ENCODE measurements around the gene KRTAP10-5.
"Not testable (repeated sequence)": the region's sequence is repeated elsewhere in the genome, so short reads cannot be mapped to it uniquely, and the experiment has no call there.

KRTAP10-5 gene

DNA sequence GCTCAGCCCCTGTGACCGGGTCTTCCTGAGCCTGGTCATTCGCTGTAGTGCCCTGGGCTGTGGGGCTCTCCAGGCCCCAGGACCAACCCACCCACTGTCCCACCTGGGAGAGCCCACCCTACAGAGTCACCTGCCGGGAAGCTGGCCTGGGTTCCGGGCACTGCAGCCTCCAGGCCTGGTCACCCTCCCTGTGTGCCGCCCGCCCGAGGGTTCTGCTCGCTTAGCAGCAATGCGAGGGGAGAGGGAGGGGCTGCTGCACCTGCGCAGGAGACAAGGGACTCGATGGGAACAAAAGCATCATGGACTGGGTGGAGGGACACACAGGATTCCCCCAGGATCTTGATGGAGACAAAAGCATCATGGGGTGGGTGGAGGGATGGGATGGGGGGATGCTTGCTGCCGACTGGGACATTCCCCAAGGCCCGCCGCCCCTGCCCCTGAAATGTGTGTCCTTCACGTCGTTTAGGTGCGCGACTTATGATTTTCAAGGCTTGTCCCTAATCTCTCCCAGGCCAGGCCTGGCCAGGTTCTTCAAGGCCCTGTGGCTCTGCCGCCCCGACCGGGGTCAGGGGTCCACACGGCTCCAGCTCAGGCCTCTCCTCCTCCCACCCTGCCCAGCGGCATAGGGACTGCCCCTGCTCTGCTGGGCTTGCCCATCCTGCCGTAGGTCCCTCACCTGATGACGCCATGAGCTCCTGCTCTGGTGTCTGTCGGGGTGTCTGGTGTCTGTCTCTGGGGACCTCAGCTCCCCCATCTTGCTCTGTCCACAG lies 33.2 kb upstream of the KRTAP10-5 start:
- DNase-seq (ENCODE audit: extremely low read depth, insufficient read length) = no peak
- no peak overlapping the region for H3K4me3 ChIP-seq (replicated peaks; ENCODE audit: low read depth, low read length)
- H3K27me3 ChIP-seq (replicated peaks; ENCODE audit: control insufficient read depth, insufficient read depth, low read length) = no peaks in the 10 kb centered on the region
- TF ChIP-seq, protein P1, sequence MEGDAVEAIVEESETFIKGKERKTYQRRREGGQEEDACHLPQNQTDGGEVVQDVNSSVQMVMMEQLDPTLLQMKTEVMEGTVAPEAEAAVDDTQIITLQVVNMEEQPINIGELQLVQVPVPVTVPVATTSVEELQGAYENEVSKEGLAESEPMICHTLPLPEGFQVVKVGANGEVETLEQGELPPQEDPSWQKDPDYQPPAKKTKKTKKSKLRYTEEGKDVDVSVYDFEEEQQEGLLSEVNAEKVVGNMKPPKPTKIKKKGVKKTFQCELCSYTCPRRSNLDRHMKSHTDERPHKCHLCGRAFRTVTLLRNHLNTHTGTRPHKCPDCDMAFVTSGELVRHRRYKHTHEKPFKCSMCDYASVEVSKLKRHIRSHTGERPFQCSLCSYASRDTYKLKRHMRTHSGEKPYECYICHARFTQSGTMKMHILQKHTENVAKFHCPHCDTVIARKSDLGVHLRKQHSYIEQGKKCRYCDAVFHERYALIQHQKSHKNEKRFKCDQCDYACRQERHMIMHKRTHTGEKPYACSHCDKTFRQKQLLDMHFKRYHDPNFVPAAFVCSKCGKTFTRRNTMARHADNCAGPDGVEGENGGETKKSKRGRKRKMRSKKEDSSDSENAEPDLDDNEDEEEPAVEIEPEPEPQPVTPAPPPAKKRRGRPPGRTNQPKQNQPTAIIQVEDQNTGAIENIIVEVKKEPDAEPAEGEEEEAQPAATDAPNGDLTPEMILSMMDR (IDR thresholded peaks at IDR 0.05; ENCODE audit: insufficient read depth, low read length, poor library complexity, severe bottlenecking) = no peak
- H3K36me3 ChIP-seq (ENCODE audit: control insufficient read depth, insufficient read depth, low read length) = no peaks in the 10 kb centered on the region

DNA sequence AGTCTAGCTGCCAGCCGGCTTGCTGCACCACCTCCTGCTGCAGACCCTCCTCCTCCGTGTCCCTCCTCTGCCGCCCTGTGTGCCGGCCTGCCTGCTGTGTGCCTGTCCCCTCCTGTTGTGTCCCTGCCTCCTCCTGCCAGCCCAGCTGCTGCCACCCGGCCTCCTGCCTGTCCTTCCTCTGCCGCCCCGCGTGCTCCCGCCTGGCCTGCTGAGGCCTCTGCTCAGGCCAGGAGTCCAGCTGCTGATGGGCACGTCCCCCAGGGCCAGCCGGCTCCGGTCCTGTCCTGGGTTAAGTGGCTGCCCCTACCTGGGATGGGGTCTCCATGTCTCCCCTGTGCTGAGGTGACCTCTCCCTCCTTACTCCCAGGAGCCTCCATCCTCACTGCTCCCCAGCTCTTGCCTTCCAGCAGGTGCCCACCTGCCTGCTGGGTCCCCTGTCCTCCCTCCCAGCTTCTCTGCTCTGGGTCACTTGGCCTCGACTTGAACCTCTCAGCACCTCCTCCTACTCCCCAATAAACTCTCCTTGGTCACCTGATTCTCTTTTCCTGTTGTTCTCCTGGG lies 32.3 kb upstream of the KRTAP10-5 start:
- no peak for DNase-seq (ENCODE audit: extremely low read depth, insufficient read length)
- TF ChIP-seq, protein P1 (IDR thresholded peaks at IDR 0.05; ENCODE audit: insufficient read depth, low read length, poor library complexity, severe bottlenecking) = no peak
- Histone ChIP-seq H3K27me3 (replicated peaks; ENCODE audit: control insufficient read depth, insufficient read depth, low read length) (no peaks in the 10 kb centered on the region), H3K36me3 (ENCODE audit: control insufficient read depth, insufficient read depth, low read length) (no peaks in the 10 kb centered on the region), H3K4me3 (replicated peaks; ENCODE audit: low read depth, low read length) (no peak overlapping the region)

DNA sequence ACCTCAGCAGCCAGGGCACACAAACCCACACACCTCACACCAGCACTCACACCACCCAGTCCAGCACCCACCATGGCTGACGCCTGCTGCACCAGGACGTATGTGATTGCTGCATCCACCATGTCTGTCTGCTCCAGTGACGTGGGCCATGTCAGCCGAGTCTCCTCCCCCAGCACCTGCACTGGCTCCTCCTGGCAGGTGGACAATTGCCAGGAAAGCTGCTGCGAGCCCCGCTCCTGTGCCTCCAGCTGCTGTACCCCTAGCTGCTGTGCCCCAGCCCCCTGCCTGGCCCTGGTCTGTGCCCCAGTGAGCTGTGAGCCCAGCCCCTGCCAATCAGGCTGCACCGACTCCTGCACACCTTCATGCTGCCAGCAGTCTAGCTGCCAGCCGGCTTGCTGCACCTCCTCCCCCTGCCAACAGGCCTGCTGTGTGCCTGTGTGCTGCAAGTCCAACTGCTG lies 31.7 kb upstream of the KRTAP10-5 start, which contains the start of gene KRTAP10-8:
KRTAP10-8 (plus strand) TSS at position 51 of the 458 bp plus-strand sequence; CDS start at position 73, 22 bp downstream.
- no peaks in the 10 kb centered on the region for H3K36me3 ChIP-seq (ENCODE audit: control insufficient read depth, insufficient read depth, low read length)
- H3K27me3 ChIP-seq (replicated peaks; ENCODE audit: control insufficient read depth, insufficient read depth, low read length) = no peaks in the 10 kb centered on the region
- DNase-seq (ENCODE audit: extremely low read depth, insufficient read length) = no peak
- TF ChIP-seq, protein P1 (IDR thresholded peaks at IDR 0.05; ENCODE audit: insufficient read depth, low read length, poor library complexity, severe bottlenecking) = no peak
- H3K4me3 ChIP-seq (replicated peaks; ENCODE audit: low read depth, low read length) = no peak within 1 kb of the TSS

DNA sequence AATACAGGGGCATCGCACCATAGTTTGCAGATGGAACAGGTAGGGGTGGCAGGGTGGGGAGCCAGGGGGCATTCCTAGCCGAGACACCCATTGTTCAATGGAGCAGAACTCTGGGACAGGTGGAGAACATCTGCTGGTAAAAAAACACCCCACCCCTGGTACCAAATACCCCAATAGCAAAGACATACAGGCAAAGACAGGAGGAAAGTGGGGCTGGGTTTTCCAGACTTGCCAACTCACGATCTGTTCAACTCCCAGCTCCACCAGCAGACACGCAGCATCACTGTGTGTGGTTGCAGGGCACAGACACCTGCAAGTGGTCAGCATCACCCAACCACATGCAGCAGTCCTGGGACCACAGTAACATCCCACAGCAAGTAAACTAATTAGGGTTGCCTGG lies 31.1 kb upstream of the KRTAP10-5 start:
- DNase-seq (ENCODE audit: extremely low read depth, insufficient read length) = no peak
- H3K27me3 ChIP-seq (replicated peaks; ENCODE audit: control insufficient read depth, insufficient read depth, low read length) = no peaks in the 10 kb centered on the region
- no peak overlapping the region for H3K4me3 ChIP-seq (replicated peaks; ENCODE audit: low read depth, low read length)
- TF ChIP-seq, protein P1 (IDR thresholded peaks at IDR 0.05; ENCODE audit: insufficient read depth, low read length, poor library complexity, severe bottlenecking) = no peak
- no peaks in the 10 kb centered on the region for H3K36me3 ChIP-seq (ENCODE audit: control insufficient read depth, insufficient read depth, low read length)

DNA sequence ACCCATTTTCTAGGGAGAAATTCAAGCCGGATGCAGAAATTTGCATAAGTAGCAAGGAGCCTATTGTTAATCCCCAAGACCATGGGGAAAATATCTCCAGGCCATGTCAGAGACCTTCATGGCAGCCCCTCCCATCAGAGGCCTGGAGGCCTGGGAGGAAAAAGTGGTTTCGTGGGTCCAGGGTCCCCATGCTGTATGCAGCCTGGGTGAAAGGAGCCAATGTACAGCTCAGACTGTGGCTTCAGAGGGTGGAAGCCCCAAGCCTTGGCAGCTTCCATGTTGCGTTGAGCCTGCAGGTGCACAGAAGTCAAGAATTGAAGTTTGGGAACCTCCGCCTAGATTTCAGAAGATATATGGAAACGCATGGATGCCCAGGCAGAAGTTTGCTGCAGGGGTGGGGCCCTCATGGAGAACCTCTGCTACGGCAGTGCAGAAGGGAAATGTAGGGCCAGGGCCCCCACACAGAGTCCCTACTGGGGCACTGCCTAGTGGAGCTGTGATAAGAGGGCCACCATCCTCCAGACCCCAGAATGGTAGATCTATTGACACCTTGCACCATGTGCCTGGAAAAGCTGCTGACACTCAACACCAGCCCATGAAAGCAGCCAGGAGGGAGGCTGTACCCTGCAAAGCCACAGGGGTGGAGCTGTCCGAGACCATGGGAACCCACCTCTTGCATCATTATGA lies 29.9 kb upstream of the KRTAP10-5 start:
- H3K27me3 ChIP-seq (replicated peaks; ENCODE audit: control insufficient read depth, insufficient read depth, low read length); H3K36me3 ChIP-seq (ENCODE audit: control insufficient read depth, insufficient read depth, low read length); H3K4me3 ChIP-seq (replicated peaks; ENCODE audit: low read depth, low read length); DNase-seq (ENCODE audit: extremely low read depth, insufficient read length): not testable (repeated sequence)

DNA sequence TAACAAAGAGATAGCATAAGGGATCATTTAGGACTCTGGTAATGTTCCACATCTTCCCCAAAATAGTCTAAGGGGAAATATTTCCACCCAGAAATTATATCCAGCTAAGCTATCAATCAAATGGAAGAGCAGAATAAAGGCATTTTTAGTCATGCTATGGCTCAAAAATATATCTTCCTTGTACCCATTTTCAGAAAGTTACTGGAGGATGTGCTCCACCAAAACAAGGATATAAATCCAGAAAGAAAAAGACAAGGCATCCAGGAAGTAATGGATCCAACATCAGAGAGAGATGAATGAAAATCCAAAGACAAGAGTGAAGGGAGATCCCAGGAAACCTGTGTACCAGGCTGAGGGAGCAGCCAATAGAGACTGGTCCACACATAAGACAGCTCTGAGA lies 28.8 kb upstream of the KRTAP10-5 start:
- Histone ChIP-seq H3K4me3 (replicated peaks; ENCODE audit: low read depth, low read length) (no peak overlapping the region), H3K27me3 (replicated peaks; ENCODE audit: control insufficient read depth, insufficient read depth, low read length) (no peaks in the 10 kb centered on the region), H3K36me3 (ENCODE audit: control insufficient read depth, insufficient read depth, low read length) (no peaks in the 10 kb centered on the region)
- TF ChIP-seq, protein P1 (IDR thresholded peaks at IDR 0.05; ENCODE audit: insufficient read depth, low read length, poor library complexity, severe bottlenecking) = no peak
- DNase-seq (ENCODE audit: extremely low read depth, insufficient read length) = no peak

Measured in GM06990 (cell line).